ENCODE measurements around the gene MBTPS1. TPM values are rescaled to one million over a fixed set of nuclear protein-coding genes. Genes with fewer than 3 reads are reported as not detected.

Gene MBTPS1
- polyA plus RNA-seq, 2 donors: 23.1 to 25.6 TPM

DNA sequence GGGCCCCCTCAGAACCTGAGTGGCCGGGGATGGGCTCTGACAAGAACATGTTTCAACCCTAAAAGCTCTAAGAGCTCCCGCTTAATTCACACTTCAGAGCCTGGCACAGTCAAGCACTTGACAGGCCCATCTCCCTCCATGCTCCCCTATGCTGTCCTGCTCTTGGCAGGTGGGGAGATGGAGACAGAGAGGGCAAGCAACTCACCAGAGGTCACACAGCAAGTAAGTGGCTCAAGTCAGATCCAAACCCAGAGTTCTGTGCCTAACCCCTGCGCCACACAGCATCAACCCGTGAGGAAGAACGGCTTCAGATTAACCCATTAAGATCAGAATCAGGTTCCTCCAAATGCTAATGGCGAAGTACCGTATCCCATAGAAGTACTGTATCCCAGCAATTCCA, 112.3 kb downstream of the MBTPS1 start:
- Histone ChIP-seq H3K27ac (ENCODE audit: low read depth in 2 of 2, low read length in 1 of 2) (no peak overlapping the region), H3K27me3 (ENCODE audit: control insufficient read depth in 1 of 2, insufficient read depth in 2 of 2, low read length in 2 of 2) (no peaks in the 10 kb centered on the region), H3K36me3 (ENCODE audit: control insufficient read depth in 2 of 2, insufficient read depth in 2 of 2, low read length in 1 of 2) (no peaks in the 10 kb centered on the region), H3K9me3 (ENCODE audit: control insufficient read depth in 2 of 2, insufficient read depth in 1 of 2, low read depth in 1 of 2, low read length in 1 of 2) (peaks cover 0 to 3% of the 10 kb centered on the region in 2 donors), H3K4me3 (ENCODE audit: low read depth in 1 of 2, low read length in 2 of 2) (no peak overlapping the region), H3K4me1 (ENCODE audit: control insufficient read depth in 2 of 2, insufficient read depth in 2 of 2, low read length in 1 of 2) (no peaks in the 10 kb centered on the region)
- 79 to 84% methylated on average over 7 of the region's 7 CpGs for WGBS, 2 donors

Other genes with a start within 250 kb of the MBTPS1 start
- gene MLYCD, start 217.8 kb downstream of the MBTPS1 start, polyA plus RNA-seq: 1 to 10 TPM; 1.6 to 2.4 TPM
- gene OSGIN1, start 163.7 kb downstream of the MBTPS1 start, polyA plus RNA-seq: 1 to 10 TPM; 6.0 to 8.3 TPM
- gene NECAB2, start 148.7 kb downstream of the MBTPS1 start, polyA plus RNA-seq: not detected
- under 1 TPM in 1 of 2 donors, not detected in 1; 0.06 TPM for gene SLC38A8, start 74.1 kb downstream of the MBTPS1 start, polyA plus RNA-seq
- gene HSDL1, start 28.2 kb upstream of the MBTPS1 start, polyA plus RNA-seq: 1 to 10 TPM; 6.3 to 9.7 TPM
- under 1 TPM; 0.20 to 0.39 TPM for gene DNAAF1, start 28.4 kb upstream of the MBTPS1 start, polyA plus RNA-seq
- 10 to 100 TPM; 29.1 to 64.4 TPM for gene TAF1C, start 70.1 kb upstream of the MBTPS1 start, polyA plus RNA-seq
- gene ADAD2, start 74.2 kb upstream of the MBTPS1 start, polyA plus RNA-seq: 10 to 100 TPM in 1 of 2 donors, 1 to 10 TPM in 1; 3.6 to 11.5 TPM
- gene KCNG4, start 123.1 kb upstream of the MBTPS1 start, polyA plus RNA-seq: not detected
- gene WFDC1, start 177.9 kb upstream of the MBTPS1 start, polyA plus RNA-seq: 1 to 10 TPM; 4.0 to 4.5 TPM